ENCODE data around the gene RAMP1. TPM values are rescaled to one million over a fixed set of nuclear protein-coding genes. Genes with fewer than 3 reads are reported as not detected.

Gene RAMP1
- total RNA-seq, 2 experiments from 2014 or later = 1.0 to 1.4 TPM

DNA sequence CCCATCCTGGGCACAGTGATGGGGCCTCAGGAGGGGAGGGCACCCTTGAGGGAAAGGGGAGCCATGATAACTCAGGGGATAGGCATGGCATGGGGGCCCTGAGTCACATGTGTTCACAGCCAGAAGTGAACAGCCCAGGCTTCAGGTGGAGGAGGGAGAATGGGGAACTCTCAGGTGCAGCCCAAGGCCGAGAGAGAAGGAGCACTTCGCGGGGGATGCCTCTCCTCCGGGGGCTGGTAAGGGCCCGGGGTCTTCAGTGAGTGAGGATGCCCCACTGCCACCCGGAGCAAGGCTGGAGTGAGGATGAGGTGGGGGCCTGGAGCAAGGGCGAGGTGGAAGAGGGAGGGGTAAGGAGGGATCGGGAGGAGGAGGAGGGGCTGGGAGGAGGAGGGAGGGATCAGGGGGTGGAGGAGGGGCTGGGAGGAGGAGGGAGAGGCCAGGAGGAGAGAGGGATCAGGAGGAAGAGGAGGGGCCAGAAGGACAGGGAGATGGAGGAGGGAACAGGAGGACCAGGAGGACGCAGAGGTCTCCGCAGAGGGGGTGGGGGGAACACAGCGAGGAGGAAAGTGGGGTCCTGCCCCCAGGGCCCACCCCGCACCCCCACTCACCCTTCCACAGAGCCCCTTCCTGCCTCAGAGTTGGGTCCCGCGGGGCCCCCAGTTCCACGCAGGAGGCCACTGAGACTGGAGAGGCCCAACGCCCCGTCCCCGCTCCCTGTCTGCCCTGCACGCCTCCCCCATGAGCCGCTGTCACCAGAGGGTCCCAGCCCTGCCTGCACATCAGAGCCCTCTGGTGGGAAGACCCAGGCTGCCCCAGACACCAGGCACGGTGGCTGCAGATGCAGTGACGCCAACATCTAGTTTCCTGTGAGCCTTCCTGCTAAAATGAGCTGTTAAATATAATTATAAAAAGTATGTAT is 42.8 kb downstream of the RAMP1 start:
- ChIA-PET CTCF (interaction anchor here (1.0 to 2.0 kb wide), 4 partner anchors 17 to 361 kb away, joined by 3 to 7 read pairs (median 3); no protein-coding TSS in a partner anchor), POLR2A (interaction anchor here (0.7 kb wide), 1 partner anchor 21 kb away, joined by 3 read pairs; no protein-coding TSS in a partner anchor)
- intact Hi-C loops (cut with micrococcal nuclease) = no loop called here
- peaks cover 10% of the 10 kb centered on the region for H3K36me3 Mint-ChIP-seq (ENCODE audit: low read depth)
- peak overlapping the region; percentile 87 for H3K27ac Mint-ChIP-seq
- H3K9me3 Mint-ChIP-seq = peaks cover 12% of the 10 kb centered on the region
- TF ChIP-seq, protein P1, sequence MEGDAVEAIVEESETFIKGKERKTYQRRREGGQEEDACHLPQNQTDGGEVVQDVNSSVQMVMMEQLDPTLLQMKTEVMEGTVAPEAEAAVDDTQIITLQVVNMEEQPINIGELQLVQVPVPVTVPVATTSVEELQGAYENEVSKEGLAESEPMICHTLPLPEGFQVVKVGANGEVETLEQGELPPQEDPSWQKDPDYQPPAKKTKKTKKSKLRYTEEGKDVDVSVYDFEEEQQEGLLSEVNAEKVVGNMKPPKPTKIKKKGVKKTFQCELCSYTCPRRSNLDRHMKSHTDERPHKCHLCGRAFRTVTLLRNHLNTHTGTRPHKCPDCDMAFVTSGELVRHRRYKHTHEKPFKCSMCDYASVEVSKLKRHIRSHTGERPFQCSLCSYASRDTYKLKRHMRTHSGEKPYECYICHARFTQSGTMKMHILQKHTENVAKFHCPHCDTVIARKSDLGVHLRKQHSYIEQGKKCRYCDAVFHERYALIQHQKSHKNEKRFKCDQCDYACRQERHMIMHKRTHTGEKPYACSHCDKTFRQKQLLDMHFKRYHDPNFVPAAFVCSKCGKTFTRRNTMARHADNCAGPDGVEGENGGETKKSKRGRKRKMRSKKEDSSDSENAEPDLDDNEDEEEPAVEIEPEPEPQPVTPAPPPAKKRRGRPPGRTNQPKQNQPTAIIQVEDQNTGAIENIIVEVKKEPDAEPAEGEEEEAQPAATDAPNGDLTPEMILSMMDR (IDR thresholded peaks at IDR 0.05) = no peak
- H3K4me3 Mint-ChIP-seq = peak overlapping the region; percentile 61
- H3K27me3 Mint-ChIP-seq = no peaks in the 10 kb centered on the region
- H3K4me1 Mint-ChIP-seq (ENCODE audit: low read depth) = peaks cover 63% of the 10 kb centered on the region
- DNase-seq (peak; percentile 62), ATAC-seq (peak; percentile 28)

DNA sequence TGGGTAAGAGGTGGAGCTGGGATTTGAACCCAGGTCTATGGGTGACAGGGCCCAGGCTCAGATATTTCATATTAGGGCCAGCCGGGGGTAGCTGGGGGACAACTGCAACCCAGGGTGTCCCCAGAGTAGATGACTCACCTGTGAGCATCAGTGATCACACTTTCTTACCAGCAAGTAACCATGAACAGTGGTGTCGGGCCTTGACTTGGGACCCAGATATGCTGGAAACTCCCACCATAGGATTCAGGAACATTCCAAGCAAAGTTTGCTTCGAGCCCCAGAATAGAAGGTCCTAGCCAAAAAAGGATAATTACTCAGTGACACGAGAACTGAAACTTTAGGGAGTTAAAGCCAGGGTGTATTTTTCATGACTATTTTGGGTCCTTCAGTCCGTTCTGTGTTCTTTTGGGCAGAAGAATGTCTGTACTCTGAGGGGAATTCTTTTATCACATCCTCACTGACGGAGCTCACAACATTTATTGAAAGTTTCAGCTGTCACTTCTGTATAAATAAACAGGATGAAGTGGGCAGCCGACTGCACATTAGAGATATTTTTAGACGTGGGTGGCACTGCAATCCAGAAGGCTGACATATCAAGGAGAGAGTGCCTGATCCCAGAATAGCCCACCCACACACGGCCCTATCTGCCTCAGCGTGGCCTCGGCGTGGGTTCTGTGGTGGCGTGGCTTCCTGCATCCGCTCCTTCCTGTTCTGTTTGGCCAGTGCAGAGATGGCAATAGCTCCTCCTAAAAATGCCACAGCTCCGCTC is 45.6 kb downstream of the RAMP1 start:
- DNase-seq = peak; percentile 73

DNA sequence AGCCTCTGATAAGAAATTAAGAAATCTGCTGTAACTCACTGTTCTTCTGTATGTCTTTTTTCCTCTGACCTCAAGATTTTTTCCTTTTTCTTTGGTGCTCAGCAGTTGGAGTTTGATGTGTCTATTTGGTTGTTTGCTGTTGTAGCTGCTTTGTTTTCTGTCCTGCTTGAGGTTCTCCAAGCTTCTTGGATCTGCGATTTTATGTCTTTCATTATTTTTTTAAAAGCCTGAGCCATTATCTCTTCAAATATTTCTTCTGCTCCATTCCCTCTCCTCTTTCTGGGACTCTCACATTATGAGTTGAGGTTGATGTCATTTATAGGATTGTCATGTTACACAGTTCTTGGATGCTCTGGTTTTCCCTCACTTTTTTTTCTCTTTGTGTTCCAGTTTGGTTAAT is 47.7 kb downstream of the RAMP1 start:
- ChIA-PET POLR2A (no interaction called here), CTCF (interaction anchor here (0.9 kb wide), 1 partner anchor 16 kb away, joined by 3 read pairs; no protein-coding TSS in a partner anchor)
- Mint-ChIP-seq H3K4me1 (ENCODE audit: low read depth) (peaks cover 24% of the 10 kb centered on the region), H3K27me3 (no peaks in the 10 kb centered on the region), H3K9me3 (peaks cover 15% of the 10 kb centered on the region), H3K36me3 (ENCODE audit: low read depth) (peaks cover 12% of the 10 kb centered on the region), H3K4me3 (no peak overlapping the region), H3K27ac (peak overlapping the region; percentile 72)
- TF ChIP-seq, protein P1 (IDR thresholded peaks at IDR 0.05) = no peak
- ATAC-seq = no peak
- no peak for DNase-seq
- intact Hi-C loops (cut with micrococcal nuclease) = no loop called here

More for the DNA sequence above, 45.6 kb downstream of the RAMP1 start:
- peaks cover 20% of the 10 kb centered on the region for H3K9me3 Mint-ChIP-seq
- TF ChIP-seq, protein P1 (IDR thresholded peaks at IDR 0.05) = no peak
- H3K27ac Mint-ChIP-seq = peak overlapping the region; percentile 90
- H3K27me3 Mint-ChIP-seq = no peaks in the 10 kb centered on the region
- POLR2A ChIA-PET = interaction anchor here (0.5 kb wide), 1 partner anchor 22 kb away, joined by 3 read pairs; no protein-coding TSS in a partner anchor
- intact Hi-C loops (cut with micrococcal nuclease) = no loop called here
- peaks cover 14% of the 10 kb centered on the region for H3K36me3 Mint-ChIP-seq (ENCODE audit: low read depth)
- CTCF ChIA-PET = no interaction called here
- H3K4me3 Mint-ChIP-seq = peak overlapping the region; percentile 30
- peak; percentile 59 for ATAC-seq
- peaks cover 40% of the 10 kb centered on the region for H3K4me1 Mint-ChIP-seq (ENCODE audit: low read depth)

DNA sequence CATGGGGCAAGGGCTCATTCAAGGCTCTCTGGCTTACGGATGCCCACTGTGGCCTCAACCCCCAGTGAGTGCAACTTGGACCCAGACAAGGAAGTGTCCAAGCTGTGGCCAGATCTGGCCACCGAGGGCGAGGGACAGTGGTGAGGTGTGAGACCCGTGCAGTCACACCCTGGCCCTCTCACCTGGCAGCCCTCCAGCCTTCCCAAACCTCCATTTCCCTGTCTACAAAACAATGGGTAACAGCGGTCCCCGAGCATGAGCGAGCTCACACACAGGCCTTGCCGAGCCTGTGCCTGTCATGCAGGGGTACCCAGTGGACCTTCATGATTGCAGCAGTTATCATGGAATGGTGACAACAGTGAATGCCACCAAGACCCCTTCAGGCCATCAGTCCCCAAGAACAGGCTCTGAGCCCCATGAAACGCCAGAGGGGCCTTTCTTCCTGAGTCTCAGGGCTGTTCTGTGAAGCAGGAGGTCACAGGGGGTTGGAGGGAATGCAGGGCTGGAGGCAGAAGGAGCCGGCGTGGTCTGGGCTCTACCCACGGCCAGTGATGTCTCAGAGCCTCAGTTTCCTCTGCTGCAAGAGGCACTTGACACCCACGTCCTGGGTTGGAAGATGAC is 49.8 kb downstream of the RAMP1 start:
- H3K36me3 Mint-ChIP-seq (ENCODE audit: low read depth) = peaks cover 12% of the 10 kb centered on the region
- CTCF ChIA-PET = no interaction called here
- no peak overlapping the region for H3K4me3 Mint-ChIP-seq
- POLR2A ChIA-PET = no interaction called here
- H3K4me1 Mint-ChIP-seq (ENCODE audit: low read depth) = peaks cover 21% of the 10 kb centered on the region
- no peak overlapping the region for H3K27ac Mint-ChIP-seq
- H3K27me3 Mint-ChIP-seq = no peaks in the 10 kb centered on the region
- peaks cover 15% of the 10 kb centered on the region for H3K9me3 Mint-ChIP-seq
- TF ChIP-seq, protein P1 (IDR thresholded peaks at IDR 0.05) = no peak
- ATAC-seq (no peak), DNase-seq (no peak)
- intact Hi-C loops (cut with micrococcal nuclease) = no loop called here
